22Rv1 (cell line): ENCODE data around the gene DERL2.

Source experiments
- ZFX ChIP-seq: fragments of 450-650 bp; IDR thresholded peaks from 2 replicates; pipeline ENCODE4 v1.6.1; 2017; ENCODE audit warnings: antibody characterized with exemption, borderline replicate concordance
- TF ChIP-seq, protein P1 (sequence below): fragments of 450-650 bp; IDR thresholded peaks from 2 replicates; pipeline ENCODE4 v1.5.1; 2017; ENCODE audit warnings: mild to moderate bottlenecking

DNA sequence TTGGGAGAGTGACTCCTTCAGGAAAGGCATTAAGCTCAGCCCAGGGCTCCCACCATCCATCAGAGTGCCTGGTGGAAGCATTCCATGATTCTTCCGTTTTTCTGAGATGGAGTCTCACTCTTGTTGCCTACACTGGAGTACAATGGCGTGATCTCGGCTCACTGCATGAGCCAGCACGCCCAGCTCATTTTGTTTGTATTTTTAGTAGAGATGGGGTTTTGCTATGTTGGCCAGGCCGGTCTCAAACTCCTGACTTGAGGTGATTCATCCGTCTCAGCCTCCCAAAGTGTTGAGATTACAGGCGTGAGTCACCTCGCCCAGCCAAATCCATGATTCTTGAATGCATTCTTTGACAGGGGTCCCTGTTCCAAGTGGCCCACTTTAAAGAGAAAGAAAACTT lies 23.5 kb upstream of the DERL2 start:
- TF ChIP-seq, protein P1, sequence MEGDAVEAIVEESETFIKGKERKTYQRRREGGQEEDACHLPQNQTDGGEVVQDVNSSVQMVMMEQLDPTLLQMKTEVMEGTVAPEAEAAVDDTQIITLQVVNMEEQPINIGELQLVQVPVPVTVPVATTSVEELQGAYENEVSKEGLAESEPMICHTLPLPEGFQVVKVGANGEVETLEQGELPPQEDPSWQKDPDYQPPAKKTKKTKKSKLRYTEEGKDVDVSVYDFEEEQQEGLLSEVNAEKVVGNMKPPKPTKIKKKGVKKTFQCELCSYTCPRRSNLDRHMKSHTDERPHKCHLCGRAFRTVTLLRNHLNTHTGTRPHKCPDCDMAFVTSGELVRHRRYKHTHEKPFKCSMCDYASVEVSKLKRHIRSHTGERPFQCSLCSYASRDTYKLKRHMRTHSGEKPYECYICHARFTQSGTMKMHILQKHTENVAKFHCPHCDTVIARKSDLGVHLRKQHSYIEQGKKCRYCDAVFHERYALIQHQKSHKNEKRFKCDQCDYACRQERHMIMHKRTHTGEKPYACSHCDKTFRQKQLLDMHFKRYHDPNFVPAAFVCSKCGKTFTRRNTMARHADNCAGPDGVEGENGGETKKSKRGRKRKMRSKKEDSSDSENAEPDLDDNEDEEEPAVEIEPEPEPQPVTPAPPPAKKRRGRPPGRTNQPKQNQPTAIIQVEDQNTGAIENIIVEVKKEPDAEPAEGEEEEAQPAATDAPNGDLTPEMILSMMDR: no peak
- no peak for TF ChIP-seq ZFX
